GM18502 (cell line): Measurements from ENCODE around the gene SCYL1.
"Not testable (repeated sequence)": the region's sequence is repeated elsewhere in the genome, so short reads cannot be mapped to it uniquely, and the experiment has no call there.

ENCODE experiments used
- ATAC-seq: cut with Tn5 transposase; IDR thresholded peaks from one replicate; pipeline ENCODE4 v1.9.1; 2021; ENCODE audit warnings: mild to moderate bottlenecking; ENCODE audit not compliant: unreplicated experiment, poor library complexity

Gene SCYL1

DNA sequence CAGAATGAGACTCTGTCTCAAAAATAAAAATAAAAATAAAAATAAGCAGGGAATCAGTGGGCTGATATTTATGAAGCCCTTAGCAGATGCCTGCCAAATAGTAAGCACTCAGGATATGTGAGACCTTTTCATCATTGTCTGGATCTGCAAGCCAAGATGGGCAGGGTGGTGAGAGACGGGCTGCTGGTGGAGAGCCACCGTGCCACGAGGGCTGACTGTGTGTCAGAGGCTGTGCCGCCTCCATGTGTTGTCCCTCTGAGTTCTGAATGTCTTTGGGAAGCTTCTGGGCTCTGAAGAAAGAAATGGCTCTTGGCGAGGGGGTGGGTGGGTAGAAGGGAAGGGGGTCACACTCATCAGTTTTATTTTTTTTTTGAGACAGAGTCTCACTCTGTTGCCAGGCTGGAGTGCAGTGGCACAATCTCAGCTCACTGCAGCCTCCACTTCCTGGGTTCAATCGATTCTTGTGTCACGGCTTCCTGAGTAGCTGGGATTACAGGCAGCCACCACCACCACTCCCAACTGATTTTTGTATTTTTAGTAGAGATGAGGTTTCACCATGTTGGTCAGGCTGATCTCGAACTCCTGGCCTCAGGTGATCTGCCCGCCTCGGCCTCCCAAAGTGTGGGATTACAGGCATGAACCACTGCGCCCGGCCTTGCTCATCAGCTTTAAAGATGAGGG, 40.1 kb downstream of the SCYL1 start:
- not testable (repeated sequence) for ATAC-seq

DNA sequence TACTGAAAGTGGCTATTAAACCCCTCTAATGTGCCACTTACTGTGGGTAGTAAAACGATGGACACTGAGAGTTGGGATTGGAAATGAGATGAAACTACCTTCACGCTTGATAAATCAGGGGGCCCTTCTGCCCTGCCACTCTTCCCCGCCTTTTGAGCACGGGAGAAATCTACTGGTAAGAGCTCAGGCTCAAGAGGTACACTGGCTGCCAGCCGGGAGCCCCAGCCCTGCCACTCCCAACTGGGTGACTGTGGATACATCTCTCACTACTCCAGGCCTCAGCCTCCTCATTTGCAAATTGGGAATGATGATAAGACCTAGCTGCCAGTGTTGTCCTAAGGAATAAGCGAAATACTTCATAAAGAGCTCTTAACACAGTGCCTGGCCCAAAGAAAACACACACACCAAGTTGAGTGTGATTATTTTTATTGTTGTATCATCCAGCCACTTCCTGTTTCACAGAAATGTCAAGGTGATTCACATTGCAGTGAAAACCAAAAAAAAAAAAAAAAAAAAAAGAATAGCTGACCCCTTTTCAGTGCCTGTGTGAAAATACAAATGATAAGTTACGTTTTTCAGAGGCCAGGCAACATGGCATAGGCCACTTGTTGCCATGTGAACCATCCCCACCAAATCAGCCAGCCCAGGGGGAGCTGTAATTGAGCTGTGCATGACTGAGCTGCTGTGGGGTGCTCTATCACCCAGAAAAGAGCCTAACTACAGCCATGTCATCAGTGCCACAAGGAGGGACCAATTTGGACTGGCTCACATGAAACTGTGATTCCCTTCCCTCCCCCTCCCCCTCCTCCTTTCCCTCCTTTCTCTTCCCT, 41.0 kb downstream of the SCYL1 start:
- ATAC-seq = no peak

DNA sequence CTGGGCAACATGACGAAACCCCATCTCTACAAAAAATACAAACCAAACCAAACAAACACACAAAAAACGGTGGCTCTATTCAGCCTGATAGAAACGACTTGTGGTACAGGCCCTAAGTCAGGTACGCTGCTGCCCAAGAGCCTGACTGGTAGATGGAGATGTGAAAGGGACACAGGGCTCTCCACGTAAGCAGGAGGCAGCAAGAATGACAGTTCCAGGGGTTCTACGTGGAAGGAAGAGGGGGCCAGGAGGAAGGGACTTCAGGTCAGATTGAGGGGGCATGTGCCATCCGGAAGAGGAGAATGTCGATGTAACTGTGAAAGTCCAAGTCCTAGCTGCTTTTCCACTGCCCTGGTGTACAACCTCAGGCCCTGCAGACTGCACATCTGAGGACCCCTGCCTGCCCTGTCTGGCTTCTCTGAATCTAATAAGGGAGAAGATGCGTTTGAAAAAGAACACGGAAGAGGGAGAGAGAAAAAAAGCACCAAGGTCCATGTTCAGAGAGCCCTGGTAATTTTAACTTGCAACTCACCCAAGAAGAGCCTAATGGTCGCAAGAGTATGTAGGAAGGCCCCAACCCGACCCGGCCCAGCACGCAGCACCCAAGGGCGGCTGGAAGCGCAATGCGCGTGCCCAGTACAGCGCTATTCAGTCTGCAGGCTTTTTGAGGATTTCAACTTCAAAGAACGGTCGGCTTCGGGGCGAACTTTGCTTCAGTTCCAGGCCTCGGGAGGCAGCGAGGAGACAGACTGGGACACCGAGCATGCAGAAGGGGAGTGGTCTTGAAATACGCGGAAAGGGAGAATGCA, 44.5 kb downstream of the SCYL1 start:
- ATAC-seq = peak; percentile 2

DNA sequence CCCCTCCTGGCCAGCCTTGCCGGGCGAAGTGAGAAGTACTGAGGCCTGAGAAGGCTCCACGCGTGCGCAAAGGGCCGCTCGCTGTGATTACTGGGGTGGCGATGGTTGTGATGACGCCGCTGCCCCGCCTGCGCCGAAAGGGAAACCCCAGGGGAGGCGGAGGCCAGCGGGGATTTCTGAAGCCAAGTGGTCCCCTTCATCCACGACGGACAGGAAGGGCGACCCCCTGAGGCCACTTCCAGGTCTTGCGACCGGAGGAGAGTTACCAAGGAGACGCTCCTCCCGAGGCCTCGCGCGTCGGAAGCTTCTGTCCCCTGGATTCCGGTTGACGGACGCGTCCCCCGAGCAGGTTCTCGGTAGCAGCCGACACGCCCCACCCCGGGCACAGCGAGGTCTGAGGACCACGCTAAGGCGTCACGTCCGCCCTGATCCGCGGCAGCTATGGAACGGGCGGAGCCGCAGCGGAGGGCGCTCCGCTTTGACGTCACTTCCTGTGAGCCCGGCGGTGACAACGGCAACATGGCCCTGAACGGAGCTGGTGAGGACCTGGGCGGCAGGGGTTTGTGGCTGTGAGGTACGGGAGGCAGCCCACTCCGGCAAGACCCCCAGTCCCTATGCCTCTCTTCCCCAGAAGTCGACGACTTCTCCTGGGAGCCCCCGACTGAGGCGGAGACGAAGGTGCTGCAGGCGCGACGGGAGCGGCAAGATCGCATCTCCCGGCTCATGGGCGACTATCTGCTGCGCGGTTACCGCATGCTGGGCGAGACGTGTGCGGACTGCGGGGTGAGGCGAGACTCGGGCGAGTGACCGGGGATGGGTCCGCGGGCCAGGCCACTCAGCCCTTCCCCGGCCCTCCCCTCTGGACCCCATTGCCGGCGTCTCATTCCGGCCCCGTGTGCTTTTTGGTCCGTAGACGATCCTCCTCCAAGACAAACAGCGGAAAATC, 45.4 kb downstream of the SCYL1 start, which contains the start of gene ZNRD2:
Gene ZNRD2 (plus strand): TSS at position 505 of the 946 bp plus-strand sequence. CDS start 15 bp downstream, at position 520.
- peak; percentile 63 for ATAC-seq

DNA sequence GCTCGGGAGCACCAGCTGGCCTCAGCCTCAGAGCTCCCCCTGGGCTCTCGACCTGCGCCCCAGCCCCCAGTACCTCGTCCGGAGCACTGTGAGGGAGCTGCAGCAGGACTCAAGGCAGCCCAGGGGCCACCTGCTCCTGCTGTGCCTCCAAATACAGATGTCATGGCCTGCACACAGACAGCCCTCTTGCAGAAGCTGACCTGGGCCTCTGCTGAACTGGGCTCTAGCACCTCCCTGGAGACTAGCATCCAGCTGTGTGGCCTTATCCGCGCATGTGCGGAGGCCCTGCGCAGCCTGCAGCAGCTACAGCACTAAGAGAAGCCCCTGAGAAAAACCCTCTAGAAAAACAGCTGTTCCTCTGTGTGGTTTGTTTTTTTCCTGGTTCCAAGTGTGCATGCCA, 46.5 kb downstream of the SCYL1 start:
- ATAC-seq = no peak

DNA sequence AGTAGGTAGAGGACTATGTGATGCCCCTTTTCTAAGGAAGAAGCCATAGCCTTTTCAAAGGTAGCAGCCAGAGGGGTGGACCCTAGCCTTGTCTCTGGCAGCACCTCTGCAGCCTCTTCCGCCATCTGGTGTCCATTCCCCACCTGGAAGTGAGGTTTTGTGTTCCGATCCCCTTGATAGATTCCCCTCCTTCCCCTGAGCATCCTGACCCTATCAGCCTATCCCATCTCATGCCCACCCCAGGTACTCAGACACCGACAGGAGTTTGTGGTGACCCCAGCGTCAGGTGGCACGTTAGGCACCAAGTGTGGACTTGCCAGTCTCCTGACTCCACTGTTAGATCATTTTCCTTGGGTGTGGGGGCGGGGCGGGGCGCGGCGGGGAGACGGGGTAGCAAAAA, 47.1 kb downstream of the SCYL1 start:
- ATAC-seq = no peak

DNA sequence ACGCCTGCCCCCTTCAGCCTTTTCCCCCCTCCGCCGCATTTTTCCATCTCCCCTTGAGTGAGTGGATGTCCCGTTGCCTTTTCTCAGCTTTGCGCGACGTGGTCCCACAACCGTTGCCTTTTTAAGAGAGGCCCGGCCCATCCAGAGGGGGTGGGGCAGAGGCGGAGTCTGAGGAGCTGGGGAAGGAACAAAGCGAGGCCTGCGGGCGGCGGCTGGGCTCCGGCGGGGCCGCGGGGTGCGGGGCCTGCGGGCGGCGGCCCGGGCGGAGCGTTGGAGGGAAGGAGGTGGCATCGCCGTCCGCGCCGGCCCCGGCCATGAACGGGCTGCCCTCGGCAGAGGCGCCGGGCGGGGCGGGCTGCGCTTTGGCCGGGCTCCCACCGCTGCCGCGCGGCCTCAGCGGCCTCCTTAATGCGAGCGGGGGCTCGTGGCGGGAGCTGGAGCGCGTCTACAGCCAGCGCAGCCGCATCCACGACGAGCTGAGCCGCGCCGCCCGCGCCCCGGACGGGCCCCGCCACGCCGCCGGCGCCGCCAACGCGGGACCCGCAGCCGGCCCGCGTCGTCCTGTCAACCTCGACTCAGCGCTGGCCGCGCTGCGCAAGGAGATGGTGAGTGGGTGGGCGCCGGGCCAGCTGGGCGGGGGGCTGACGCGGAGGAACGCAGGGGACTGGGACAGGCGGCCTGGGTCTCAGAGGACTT, 47.6 kb downstream of the SCYL1 start, which contains the start of gene FAM89B:
Gene FAM89B (plus strand): TSS at position 183 of the 696 bp plus-strand sequence. CDS start 132 bp downstream, at position 315.
- ATAC-seq = no peak

DNA sequence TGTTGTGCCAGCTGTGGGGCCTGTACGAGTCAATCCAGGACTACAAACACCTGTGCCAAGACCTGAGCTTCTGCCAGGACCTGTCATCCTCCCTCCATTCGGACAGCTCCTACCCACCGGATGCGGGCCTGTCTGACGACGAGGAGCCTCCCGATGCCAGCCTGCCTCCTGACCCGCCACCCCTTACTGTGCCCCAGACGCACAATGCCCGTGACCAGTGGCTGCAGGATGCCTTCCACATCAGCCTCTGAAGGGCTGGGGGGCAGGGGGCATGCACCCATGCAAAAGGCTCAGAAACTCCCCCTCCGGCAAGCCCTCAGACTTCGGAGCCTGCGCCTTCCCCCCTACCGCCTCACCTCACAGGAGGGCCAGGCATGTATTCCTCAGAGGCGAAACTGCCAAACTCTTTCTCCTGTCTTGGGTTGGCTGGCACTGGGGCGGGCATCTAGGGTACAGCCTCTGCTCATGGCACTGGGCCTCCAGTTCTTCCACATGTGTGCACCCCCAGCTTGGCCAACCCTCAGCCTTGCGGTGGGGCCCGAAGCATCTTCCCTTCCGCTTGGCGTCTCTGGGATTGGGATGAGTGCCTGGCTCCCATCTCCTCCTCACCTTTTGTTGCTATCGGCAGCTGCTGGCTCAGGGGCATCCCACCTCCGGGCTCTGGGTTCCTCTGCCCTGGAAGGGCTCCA, 48.7 kb downstream of the SCYL1 start:
- ATAC-seq = no peak

DNA sequence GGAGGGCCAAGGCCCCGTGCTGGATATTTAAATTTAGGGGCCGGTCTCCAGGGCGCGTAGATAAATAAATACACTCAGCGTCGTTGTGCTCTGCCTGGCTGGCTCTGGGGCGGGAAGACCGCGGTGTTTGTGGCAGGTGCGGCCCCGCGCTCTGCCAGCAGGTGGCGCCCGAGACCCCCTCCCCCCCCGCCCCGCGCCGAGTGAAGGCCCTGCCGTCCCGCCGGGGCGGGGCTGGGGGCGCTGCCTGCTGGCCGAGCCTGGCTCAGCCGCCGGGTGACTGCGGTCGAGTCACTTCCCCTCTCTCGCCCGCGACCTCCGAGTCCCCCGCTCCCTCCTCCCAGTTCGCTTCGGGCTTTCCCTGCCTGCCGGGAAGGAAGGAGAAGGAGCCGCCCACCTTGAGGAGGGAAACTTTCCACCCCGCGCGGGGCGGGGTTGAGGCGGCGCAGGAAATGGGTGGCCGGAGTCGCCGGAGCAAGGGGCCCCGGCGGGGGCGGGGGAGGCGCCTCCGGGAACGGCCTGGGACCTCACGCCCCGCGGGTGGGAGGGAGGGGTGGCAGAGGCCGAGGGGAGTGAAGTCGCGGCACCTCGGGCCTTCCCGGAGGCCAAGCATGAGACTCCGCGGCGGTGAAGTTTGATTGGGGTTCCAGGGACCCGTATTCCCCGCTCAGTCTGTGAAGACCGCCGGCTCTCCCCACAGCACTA, 49.4 kb downstream of the SCYL1 start:
- ATAC-seq = peak; percentile 35

DNA sequence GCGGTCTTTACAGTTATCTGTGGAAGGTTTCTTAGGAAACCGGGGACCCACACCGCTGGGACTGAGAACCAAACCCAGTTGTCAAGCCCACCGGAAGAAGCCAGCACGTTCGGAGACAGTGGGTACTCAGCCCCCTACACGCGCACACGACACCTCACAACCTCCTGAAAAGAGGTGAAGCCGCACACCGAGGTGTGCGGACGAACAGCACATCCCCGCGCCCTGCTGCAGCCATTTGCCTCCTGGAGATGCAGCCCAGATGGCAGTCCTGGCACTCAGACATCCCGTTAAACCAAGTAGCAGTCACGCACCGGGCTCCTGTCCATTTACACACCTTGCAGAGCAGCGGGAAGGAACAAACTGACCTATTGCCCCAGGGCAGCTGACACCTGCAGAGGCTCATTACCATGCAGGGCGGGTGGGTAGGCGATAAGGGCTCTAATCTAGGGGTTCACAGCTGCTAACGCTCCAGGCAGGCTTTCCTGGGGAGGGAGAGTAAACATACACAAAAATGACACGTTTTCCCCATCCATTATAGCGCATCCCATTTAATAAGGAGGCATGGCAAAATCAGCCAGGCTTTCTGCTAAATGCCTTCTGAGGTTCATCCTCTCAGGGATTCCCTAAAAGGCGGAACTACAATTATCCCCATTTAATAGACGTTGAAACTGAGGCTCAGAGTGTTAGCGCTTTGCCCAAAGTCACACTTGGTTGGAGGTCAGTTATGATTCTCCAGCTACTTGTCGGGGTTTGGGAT, 50.1 kb downstream of the SCYL1 start:
- no peak for ATAC-seq

DNA sequence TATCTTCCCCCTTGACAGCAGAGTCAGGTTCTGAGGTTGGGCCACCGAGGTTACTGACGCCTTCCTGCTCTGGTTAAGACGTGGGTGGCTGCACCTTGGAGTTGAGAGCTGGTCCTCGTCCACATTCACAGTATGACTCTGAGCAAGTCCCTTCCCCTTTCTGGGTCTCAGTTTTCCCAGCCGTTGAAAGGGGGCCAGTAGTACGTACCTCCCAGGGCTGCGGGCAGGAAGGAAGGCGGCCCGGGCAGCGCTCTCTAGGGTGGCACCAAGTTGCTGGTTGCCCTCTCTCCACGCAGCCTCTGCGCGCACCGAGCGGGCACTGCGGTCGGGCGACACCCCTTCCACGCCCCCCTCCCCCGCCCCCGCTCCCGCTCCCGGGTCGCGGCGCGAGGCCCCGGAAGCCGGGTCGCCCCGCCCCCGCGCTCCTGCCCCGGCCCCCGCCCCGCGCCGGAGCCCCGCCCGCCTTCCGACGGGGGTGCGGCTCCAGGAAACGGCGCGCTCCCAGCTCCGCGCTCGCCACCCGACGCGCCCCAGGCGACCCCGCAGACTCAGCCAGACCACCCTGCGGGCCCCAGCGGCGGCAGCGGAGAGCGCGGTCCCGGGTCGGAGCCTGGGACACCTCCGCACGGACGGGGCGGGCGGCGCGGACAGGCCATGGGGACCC, 50.8 kb downstream of the SCYL1 start, which contains the start of gene EHBP1L1:
Gene EHBP1L1 (plus strand): TSS at position 486 of the 664 bp plus-strand sequence. CDS start 250 bp downstream, outside the sequence.
- peak; percentile 25 for ATAC-seq

DNA sequence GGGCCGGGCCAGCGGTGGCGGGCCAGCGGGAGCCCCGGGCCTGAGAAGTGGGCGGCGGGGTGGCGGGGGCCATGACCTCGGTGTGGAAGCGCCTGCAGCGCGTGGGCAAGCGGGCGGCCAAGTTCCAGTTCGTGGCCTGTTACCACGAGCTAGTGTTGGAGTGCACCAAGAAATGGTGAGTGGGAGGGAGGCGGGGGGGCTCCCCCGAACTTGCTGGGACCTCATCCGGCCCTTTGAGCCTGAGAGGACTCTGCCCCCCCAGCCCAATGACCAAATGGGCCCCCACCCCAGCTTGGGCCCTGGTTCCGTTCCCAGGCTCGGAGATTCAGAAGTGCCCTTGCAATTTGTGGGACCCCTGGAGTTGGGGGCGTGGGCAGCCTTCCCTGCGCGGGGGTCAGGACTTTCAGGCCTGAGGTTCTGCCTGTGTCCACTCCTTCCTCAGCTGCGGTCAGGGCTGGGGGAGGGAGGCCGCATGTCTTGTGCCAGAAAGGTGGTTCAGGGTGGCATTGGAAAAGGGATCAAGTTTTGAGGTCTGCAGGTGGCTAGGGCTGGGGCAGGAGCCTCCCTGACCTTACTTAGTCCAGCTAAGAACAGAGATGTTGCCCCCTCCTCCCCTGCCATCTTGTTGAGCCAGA, 51.5 kb downstream of the SCYL1 start:
- ATAC-seq = no peak

DNA sequence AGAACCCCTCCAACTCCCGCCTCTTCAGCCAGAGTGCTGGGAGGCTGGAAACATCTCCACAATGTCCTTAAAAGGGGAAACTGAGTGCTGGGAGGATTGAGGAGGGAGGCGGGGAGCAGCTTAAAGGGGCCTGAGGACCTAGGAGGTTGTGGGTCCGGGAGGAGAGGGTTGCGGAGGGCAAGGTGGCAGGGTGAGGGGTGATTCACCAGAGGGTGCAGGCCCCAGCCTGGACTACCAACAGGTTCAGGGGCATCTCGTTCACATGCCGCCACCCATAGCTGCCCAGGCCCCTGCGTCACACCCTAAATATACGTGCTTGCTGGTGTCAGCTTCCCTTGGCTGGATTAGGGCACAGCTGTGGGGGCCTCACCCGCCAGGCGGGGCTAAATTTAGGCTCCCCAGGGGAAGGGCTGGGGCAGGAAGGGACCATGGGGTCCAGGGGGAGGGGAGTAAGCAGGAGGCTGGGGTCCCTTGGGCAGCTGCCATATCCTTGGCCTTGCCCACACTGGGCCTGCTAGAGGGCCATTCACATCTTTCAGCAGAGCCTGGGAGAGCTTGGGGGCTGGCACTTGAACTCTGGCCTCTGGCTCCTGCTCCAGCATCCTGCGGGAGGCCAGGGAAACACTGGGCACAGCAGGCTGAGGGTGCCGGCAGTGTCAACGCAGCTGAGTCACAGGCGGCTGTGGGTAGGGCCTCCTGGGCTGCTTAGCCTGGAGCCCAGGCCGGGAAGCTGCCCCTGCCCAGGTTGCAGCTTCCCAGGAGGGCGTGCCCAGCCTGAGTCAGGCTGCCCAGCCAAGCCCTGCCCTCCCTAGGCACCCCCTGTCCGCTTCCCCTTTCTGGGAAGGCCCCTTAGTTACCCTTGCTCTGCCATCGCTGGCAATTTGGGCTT, 52.2 kb downstream of the SCYL1 start:
- ATAC-seq = no peak

DNA sequence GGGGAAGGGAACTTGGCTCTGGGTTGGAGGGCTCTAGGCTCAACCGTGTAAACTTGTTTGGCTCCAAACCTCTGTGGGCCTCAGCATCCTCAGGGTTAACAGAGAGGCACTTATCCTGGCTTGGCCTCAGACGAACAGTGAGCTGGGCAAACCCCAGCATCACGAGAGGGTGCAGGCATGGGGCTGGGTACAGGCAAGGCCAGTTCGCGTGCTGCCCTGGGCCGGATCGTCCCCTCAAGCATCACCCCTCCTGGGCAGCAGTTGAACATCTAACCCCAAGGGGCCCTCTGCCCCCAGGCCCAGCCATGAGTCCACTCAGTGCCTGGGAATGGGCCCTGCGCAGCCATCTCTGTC, 52.9 kb downstream of the SCYL1 start:
- ATAC-seq = no peak

DNA sequence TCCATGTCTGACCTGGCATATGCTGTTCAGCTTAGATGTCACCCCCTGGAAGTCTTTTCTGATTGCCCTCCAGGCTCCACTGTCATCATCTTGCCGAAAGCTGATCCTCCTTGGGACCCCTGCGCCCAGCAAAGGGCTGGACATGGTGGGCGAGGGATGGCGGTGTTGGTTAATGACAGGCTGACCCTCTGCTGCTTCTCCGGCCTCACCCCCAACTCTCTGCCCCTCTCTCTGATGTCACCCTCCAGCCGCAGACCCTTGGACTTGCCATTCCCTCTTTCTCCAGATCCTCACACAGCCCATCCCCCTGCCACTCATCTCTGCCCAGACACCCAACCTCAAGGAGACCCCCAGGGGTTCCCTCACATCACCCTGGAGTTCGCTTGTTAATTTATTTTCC, 53.3 kb downstream of the SCYL1 start:
- no peak for ATAC-seq
